K562 (cell line): ENCODE results near the gene WNT3. TPM values are rescaled to one million over a fixed set of nuclear protein-coding genes. Genes with fewer than 3 reads are reported as not detected.

Experiments
- ATF1 ChIP-seq, 2 experiments: fragments of 450-650 bp in 1 of 2; IDR thresholded peaks; 2 replicates each; pipeline ENCODE4 v1.6.1; 2016; ENCODE audit warnings: missing compliant biosample characterization in 1 of 2, missing genetic modification characterization in 1 of 2
- BMI1 ChIP-seq: fragments of 150-350 bp; IDR thresholded peaks from 2 replicates; pipeline ENCODE4 v1.6.1; 2014; ENCODE audit warnings: low read length
- CBFA2T2 ChIP-seq: fragments of 450-650 bp; conservative IDR thresholded peaks from 2 replicates; pipeline ENCODE4 v1.6.1; 2017; ENCODE audit warnings: mild to moderate bottlenecking
- HMGN3 ChIP-seq: IDR thresholded peaks from 2 replicates; pipeline ENCODE4 v1.6.1; 2011; ENCODE audit warnings: borderline replicate concordance, low read depth, mild to moderate bottlenecking, mixed read lengths, low read length; ENCODE audit not compliant: insufficient read length; ENCODE audit errors: extremely low read depth
- NCOA1 ChIP-seq: fragments of 450-650 bp; IDR thresholded peaks from 2 replicates; pipeline ENCODE4 v1.6.1; 2016; ENCODE audit warnings: low read depth
- PCBP1 ChIP-seq: fragments of 200-400 bp; formaldehyde crosslinking; IDR thresholded peaks from 2 replicates; pipeline ENCODE4 v1.6.1; 2018; ENCODE audit warnings: mild to moderate bottlenecking, low read depth, low read length; ENCODE audit not compliant: poor library complexity, severe bottlenecking
- POLR2G ChIP-seq: fragments of 200-400 bp; formaldehyde crosslinking; IDR thresholded peaks from 2 replicates; pipeline ENCODE4 v1.6.1; 2017; ENCODE audit warnings: low read depth, mild to moderate bottlenecking, antibody characterized with exemption, low read length, moderate library complexity
- RBFOX2 ChIP-seq: fragments of 200-400 bp; formaldehyde crosslinking; IDR thresholded peaks from 2 replicates; pipeline ENCODE4 v1.6.1; 2017; ENCODE audit warnings: low read depth, mild to moderate bottlenecking, low read length, moderate library complexity
- TEAD1 ChIP-seq, 2 experiments: fragments of 450-650 bp in 1 of 2; sonication (generic) in 1 of 2; formaldehyde crosslinking; IDR thresholded peaks; 2 replicates each; pipeline versions ENCODE4 v1.4.0 to v1.8.0; 2020 to 2022; ENCODE audit warnings: mild to moderate bottlenecking in 2 of 2, missing genetic modification reagents in 1 of 2
- TOE1 ChIP-seq, 2 experiments: fragments of 450-650 bp in 1 of 2; sonication (generic) in 1 of 2; formaldehyde crosslinking in 1 of 2; IDR thresholded peaks; 2 replicates each; pipeline versions ENCODE4 v1.7.1 to v1.8.0; 2016 to 2022; ENCODE audit warnings: borderline replicate concordance in 2 of 2, mild to moderate bottlenecking in 2 of 2, antibody characterized with exemption in 1 of 2, inconsistent platforms in 1 of 2, low read depth in 1 of 2, missing genetic modification reagents in 1 of 2, moderate library complexity in 1 of 2
- YY1 ChIP-seq, 3 experiments: IDR thresholded peaks; 2 replicates each; pipeline ENCODE4 v1.6.1; 2011; ENCODE audit warnings: low read length in 2 of 3, mild to moderate bottlenecking in 2 of 3, moderate library complexity in 2 of 3, borderline replicate concordance in 1 of 3, control low read depth in 1 of 3, low read depth in 1 of 3; ENCODE audit not compliant: insufficient read depth in 3 of 3, insufficient replicate concordance in 2 of 3, control insufficient read depth in 1 of 3, insufficient read length in 1 of 3; ENCODE audit errors: extremely low read depth in 1 of 3
- ZKSCAN1 ChIP-seq: fragments of 150-350 bp; IDR thresholded peaks from 2 replicates; pipeline ENCODE4 v1.6.1; 2016; ENCODE audit warnings: low read depth, low read length
- polyA plus RNA-seq, 8 experiments: library from polyadenylated mRNA; depleted of rRNA in 4 of 8; stranded (reverse) in 5 of 8; unstranded in 3 of 8; fragments of >200 nt; fragmentation: Nextera tagmentation in 2 of 8; fragmentation: Illumina TruSeq in 1 of 8; extraction: Ambion mirVana in 2 of 8; extraction: Trizol in 1 of 8; gene quantifications; 2 replicates each; pipeline versions ENCODE4 v1.2.1 to v1.2.3, GENCODE V29; 2011 to 2014; ENCODE audit warnings: inconsistent platforms in 1 of 8, missing spikeins in 1 of 8
- total RNA-seq, 7 experiments: library from RNA; depleted of rRNA in 6 of 7; stranded (reverse); fragments of >200 nt in 6 of 7; fragmentation: Illumina TruSeq in 2 of 7; extraction: Trizol in 2 of 7; gene quantifications; 2 replicates each; pipeline versions ENCODE4 v1.2.1 to v1.2.3, GENCODE V29; 2011 to 2021; ENCODE audit warnings: low replicate concordance in 1 of 7
- TF ChIP-seq, protein P1 (sequence below): fragments of 250-450 bp; sonication (Bioruptor Pico); IDR thresholded peaks from 2 replicates; pipeline ENCODE4 v1.8.0; 2022; ENCODE audit warnings: inconsistent platforms
- TF ChIP-seq, protein P2 (sequence below): fragments of 250-450 bp; sonication (Bioruptor Pico); IDR thresholded peaks from 2 replicates; pipeline ENCODE4 v1.9.0; 2021; ENCODE audit warnings: mild to moderate bottlenecking, inconsistent platforms
- TF ChIP-seq, protein P3 (sequence below), 2 experiments: fragments of 200-800 bp in 1 of 2; sonication (Bioruptor generic) in 1 of 2; sonication (generic) in 1 of 2; formaldehyde crosslinking in 1 of 2; IDR thresholded peaks in 1 of 2; conservative IDR thresholded peaks in 1 of 2; 2 replicates each; pipeline versions ENCODE4 v1.5.0 to v1.6.1; 2016 to 2020; ENCODE audit warnings: missing compliant biosample characterization in 1 of 2, missing genetic modification characterization in 1 of 2, missing genetic modification reagents in 1 of 2
- TF ChIP-seq, protein P4 (sequence below): fragments of 450-650 bp; IDR thresholded peaks from 2 replicates; pipeline ENCODE4 v1.6.1; 2017; ENCODE audit warnings: mild to moderate bottlenecking, moderate library complexity

WNT3 gene
- total and polyA plus RNA-seq, 9 of the 15 experiments (the other 6 are each of a cell fraction or from before 2014, with no cell fraction given): 1.5 to 6.1 (median 3.3) TPM

- TF ChIP-seq POLR2G (peak; percentile 76), ATF1 (CRISPR knock-in tag; IDR thresholded peaks at IDR 0.05) (no peak), ATF1 (tag; IDR thresholded peaks at IDR 0.05) (peak; percentile 49), NCOA1 (no peak), RBFOX2 (peak; percentile 67), TEAD1 (CRISPR knock-in tag; IDR thresholded peaks at IDR 0.05) (peak in 1 of 2 experiments; percentile 41; a peak in 1 of 4 replicates), ZKSCAN1 (0 out of 2 replicates have a peak, but pooled peaks have one; percentile 33), YY1 (IDR thresholded peaks at IDR 0.05; ENCODE audit: borderline replicate concordance in 1 of 3, control insufficient read depth in 1 of 3, extremely low read depth in 1 of 3, insufficient read depth in 3 of 3, insufficient read length in 1 of 3, insufficient replicate concordance in 2 of 3, low read depth in 1 of 3, low read length in 2 of 3) (peak in 1 of 3 experiments; percentile 74), BMI1 (no peak), PCBP1 (peak; percentile 44), HMGN3 (no peak), TOE1 (IDR thresholded peaks at IDR 0.05; ENCODE audit: borderline replicate concordance) (no peak), TOE1 (CRISPR knock-in tag; IDR thresholded peaks at IDR 0.05; ENCODE audit: borderline replicate concordance, low read depth) (no peak), CBFA2T2 (no peak)
- TF ChIP-seq, protein P1, sequence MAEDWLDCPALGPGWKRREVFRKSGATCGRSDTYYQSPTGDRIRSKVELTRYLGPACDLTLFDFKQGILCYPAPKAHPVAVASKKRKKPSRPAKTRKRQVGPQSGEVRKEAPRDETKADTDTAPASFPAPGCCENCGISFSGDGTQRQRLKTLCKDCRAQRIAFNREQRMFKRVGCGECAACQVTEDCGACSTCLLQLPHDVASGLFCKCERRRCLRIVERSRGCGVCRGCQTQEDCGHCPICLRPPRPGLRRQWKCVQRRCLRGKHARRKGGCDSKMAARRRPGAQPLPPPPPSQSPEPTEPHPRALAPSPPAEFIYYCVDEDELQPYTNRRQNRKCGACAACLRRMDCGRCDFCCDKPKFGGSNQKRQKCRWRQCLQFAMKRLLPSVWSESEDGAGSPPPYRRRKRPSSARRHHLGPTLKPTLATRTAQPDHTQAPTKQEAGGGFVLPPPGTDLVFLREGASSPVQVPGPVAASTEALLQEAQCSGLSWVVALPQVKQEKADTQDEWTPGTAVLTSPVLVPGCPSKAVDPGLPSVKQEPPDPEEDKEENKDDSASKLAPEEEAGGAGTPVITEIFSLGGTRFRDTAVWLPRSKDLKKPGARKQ: no peak
- TF ChIP-seq, protein P2, sequence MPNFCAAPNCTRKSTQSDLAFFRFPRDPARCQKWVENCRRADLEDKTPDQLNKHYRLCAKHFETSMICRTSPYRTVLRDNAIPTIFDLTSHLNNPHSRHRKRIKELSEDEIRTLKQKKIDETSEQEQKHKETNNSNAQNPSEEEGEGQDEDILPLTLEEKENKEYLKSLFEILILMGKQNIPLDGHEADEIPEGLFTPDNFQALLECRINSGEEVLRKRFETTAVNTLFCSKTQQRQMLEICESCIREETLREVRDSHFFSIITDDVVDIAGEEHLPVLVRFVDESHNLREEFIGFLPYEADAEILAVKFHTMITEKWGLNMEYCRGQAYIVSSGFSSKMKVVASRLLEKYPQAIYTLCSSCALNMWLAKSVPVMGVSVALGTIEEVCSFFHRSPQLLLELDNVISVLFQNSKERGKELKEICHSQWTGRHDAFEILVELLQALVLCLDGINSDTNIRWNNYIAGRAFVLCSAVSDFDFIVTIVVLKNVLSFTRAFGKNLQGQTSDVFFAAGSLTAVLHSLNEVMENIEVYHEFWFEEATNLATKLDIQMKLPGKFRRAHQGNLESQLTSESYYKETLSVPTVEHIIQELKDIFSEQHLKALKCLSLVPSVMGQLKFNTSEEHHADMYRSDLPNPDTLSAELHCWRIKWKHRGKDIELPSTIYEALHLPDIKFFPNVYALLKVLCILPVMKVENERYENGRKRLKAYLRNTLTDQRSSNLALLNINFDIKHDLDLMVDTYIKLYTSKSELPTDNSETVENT (CRISPR knock-in tag): no peak
- TF ChIP-seq, protein P3, sequence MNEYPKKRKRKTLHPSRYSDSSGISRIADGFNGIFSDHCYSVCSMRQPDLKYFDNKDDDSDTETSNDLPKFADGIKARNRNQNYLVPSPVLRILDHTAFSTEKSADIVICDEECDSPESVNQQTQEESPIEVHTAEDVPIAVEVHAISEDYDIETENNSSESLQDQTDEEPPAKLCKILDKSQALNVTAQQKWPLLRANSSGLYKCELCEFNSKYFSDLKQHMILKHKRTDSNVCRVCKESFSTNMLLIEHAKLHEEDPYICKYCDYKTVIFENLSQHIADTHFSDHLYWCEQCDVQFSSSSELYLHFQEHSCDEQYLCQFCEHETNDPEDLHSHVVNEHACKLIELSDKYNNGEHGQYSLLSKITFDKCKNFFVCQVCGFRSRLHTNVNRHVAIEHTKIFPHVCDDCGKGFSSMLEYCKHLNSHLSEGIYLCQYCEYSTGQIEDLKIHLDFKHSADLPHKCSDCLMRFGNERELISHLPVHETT (CRISPR knock-in tag; conservative IDR thresholded peaks at IDR 0.05 in 1 of 2, IDR thresholded peaks at IDR 0.05 in 1 of 2): peak in 1 of 2 experiments; percentile 81; a peak in 2 of 4 replicates
- TF ChIP-seq, protein P4, sequence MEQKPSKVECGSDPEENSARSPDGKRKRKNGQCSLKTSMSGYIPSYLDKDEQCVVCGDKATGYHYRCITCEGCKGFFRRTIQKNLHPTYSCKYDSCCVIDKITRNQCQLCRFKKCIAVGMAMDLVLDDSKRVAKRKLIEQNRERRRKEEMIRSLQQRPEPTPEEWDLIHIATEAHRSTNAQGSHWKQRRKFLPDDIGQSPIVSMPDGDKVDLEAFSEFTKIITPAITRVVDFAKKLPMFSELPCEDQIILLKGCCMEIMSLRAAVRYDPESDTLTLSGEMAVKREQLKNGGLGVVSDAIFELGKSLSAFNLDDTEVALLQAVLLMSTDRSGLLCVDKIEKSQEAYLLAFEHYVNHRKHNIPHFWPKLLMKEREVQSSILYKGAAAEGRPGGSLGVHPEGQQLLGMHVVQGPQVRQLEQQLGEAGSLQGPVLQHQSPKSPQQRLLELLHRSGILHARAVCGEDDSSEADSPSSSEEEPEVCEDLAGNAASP: no peak
Observed at GRCh38 chr17:46771561-46772474, 46.7 kb downstream of the WNT3 start (continued).
